K562 (cell line): ENCODE measurements around the gene A1BG. TPM values are rescaled to one million over a fixed set of nuclear protein-coding genes. Genes with fewer than 3 reads are reported as not detected.
A peak's percentile ranks its signal among the peaks of the same experiment; 100 is the strongest.

ENCODE experiments used
- ATF2 ChIP-seq: sonication (generic); formaldehyde crosslinking; IDR thresholded peaks from 2 replicates; pipeline ENCODE4 v1.8.1; 2022; ENCODE audit warnings: missing genetic modification reagents
- CLOCK ChIP-seq: fragments of 250-450 bp; sonication (Bioruptor Pico); IDR thresholded peaks from 2 replicates; pipeline ENCODE4 v1.4.0; 2020; ENCODE audit warnings: mild to moderate bottlenecking, moderate library complexity, borderline replicate concordance
- ELF2 ChIP-seq: fragments of 250-450 bp; sonication (Bioruptor Pico); IDR thresholded peaks from 2 replicates; pipeline ENCODE4 v1.5.0; 2021; ENCODE audit warnings: mild to moderate bottlenecking
- HBP1 ChIP-seq: fragments of 450-650 bp; formaldehyde crosslinking; IDR thresholded peaks from 2 replicates; pipeline ENCODE4 v1.4.0; 2022; ENCODE audit warnings: missing genetic modification characterization
- ID3 ChIP-seq, 2 experiments: fragments of 250-450 bp in 1 of 2; fragments of 450-650 bp in 1 of 2; sonication (Bioruptor Pico) in 1 of 2; IDR thresholded peaks; 2 replicates each; pipeline versions ENCODE4 v1.6.1 to v1.8.0; 2016 to 2021; ENCODE audit warnings: mild to moderate bottlenecking in 2 of 2, moderate library complexity in 2 of 2, missing compliant biosample characterization in 1 of 2, missing genetic modification characterization in 1 of 2
- ILF3 ChIP-seq: fragments of 450-650 bp; IDR thresholded peaks from 2 replicates; pipeline ENCODE4 v1.6.1; 2018; ENCODE audit warnings: antibody characterized with exemption, mild to moderate bottlenecking, moderate library complexity, borderline replicate concordance
- MBD1 ChIP-seq: fragments of 250-450 bp; sonication (Bioruptor Pico); IDR thresholded peaks from 2 replicates; pipeline ENCODE4 v1.8.0; 2022; ENCODE audit warnings: inconsistent platforms
- NFE2 ChIP-seq: IDR thresholded peaks from 2 replicates; pipeline ENCODE4 v1.6.1; 2014; ENCODE audit warnings: antibody characterized with exemption, low read depth
- RBFOX2 ChIP-seq: fragments of 200-400 bp; formaldehyde crosslinking; IDR thresholded peaks from 2 replicates; pipeline ENCODE4 v1.6.1; 2017; ENCODE audit warnings: low read depth, mild to moderate bottlenecking, low read length, moderate library complexity
- SMAD1 ChIP-seq: fragments of 150-350 bp; IDR thresholded peaks from 2 replicates; pipeline ENCODE4 v1.6.1; 2014; ENCODE audit warnings: low read length, low read depth; ENCODE audit not compliant: partially characterized antibody
- SUPT5H ChIP-seq: fragments of 450-650 bp; IDR thresholded peaks from 2 replicates; pipeline ENCODE4 v1.6.1; 2016
- USF1 ChIP-seq: sonication (generic); formaldehyde crosslinking; IDR thresholded peaks from 2 replicates; pipeline ENCODE4 v1.9.0; 2022; ENCODE audit warnings: mild to moderate bottlenecking, missing genetic modification reagents
- VEZF1 ChIP-seq: fragments of 200-800 bp; sonication (Bioruptor generic); IDR thresholded peaks from 2 replicates; pipeline ENCODE4 v1.6.1; 2017; ENCODE audit warnings: missing genetic modification characterization, missing compliant biosample characterization
- polyA plus RNA-seq, 8 experiments: library from polyadenylated mRNA; depleted of rRNA in 4 of 8; stranded (reverse) in 5 of 8; unstranded in 3 of 8; fragments of >200 nt; fragmentation: Nextera tagmentation in 2 of 8; fragmentation: Illumina TruSeq in 1 of 8; extraction: Ambion mirVana in 2 of 8; extraction: Trizol in 1 of 8; gene quantifications; 2 replicates each; pipeline versions ENCODE4 v1.2.1 to v1.2.3, GENCODE V29; 2011 to 2014; ENCODE audit warnings: inconsistent platforms in 1 of 8, missing spikeins in 1 of 8
- total RNA-seq, 7 experiments: library from RNA; depleted of rRNA in 6 of 7; stranded (reverse); fragments of >200 nt in 6 of 7; fragmentation: Illumina TruSeq in 2 of 7; extraction: Trizol in 2 of 7; gene quantifications; 2 replicates each; pipeline versions ENCODE4 v1.2.1 to v1.2.3, GENCODE V29; 2011 to 2021; ENCODE audit warnings: low replicate concordance in 1 of 7

A1BG gene
- total and polyA plus RNA-seq, 9 of the 15 experiments (the other 6 are each of a cell fraction or from before 2014, with no cell fraction given): 0.10 to 19.8 (median 2.6) TPM

GRCh38 chr19:58395220-58395978, 42.1 kb upstream of the A1BG start, which contains the start of gene RNF225 (continued):
- TF ChIP-seq CLOCK (CRISPR knock-in tag): no peak
- TF ChIP-seq HBP1 (CRISPR knock-in tag): no peak
- TF ChIP-seq ELF2 (CRISPR knock-in tag): no peak
- TF ChIP-seq RBFOX2: peak; percentile 42; the same call in 1 of the 2 replicates
- TF ChIP-seq SMAD1: no peak
- no peak for TF ChIP-seq NFE2
- TF ChIP-seq SUPT5H: peak; percentile 86
- TF ChIP-seq ID3 (CRISPR knock-in tag; IDR thresholded peaks at IDR 0.05): no peak
- TF ChIP-seq ID3 (tag; IDR thresholded peaks at IDR 0.05): no peak
- peak; percentile 13 for TF ChIP-seq VEZF1 (CRISPR knock-in tag)
- TF ChIP-seq ILF3: peak; percentile 86; the same call in 1 of the 2 replicates
- no peak for TF ChIP-seq USF1 (CRISPR knock-in tag)
- no peak for TF ChIP-seq MBD1 (CRISPR knock-in tag)
- no peak for TF ChIP-seq ATF2 (CRISPR knock-in tag)
